Ovary (tissue), 9 donors: ENCODE data around the gene RPL21. TPM values are rescaled to one million over a fixed set of nuclear protein-coding genes. Genes with fewer than 3 reads are reported as not detected.
"Not testable (repeated sequence)": the region's sequence is repeated elsewhere in the genome, so short reads cannot be mapped to it uniquely, and the experiment has no call there.

Experiments
- DNase-seq, 5 donors: peaks; one replicate each; pipeline ENCODE4 v3.0.0-alpha.2; 2019 to 2020
- H3K27ac ChIP-seq, 2 donors: fragments of 200-600 bp; one replicate each; pipeline versions ENCODE4 v1.5.1 to v1.8.0; 2019 to 2022
- H3K27me3 ChIP-seq: fragments of 200-600 bp; one replicate; pipeline ENCODE4 v1.8.0; 2022
- H3K36me3 ChIP-seq: fragments of 200-600 bp; sonication (generic); one replicate; pipeline ENCODE4 v1.5.1; 2019
- H3K4me1 ChIP-seq: one replicate; pipeline ENCODE4 v1.8.1; 2013; ENCODE audit warnings: mild to moderate bottlenecking, moderate library complexity; ENCODE audit not compliant: insufficient read depth
- H3K4me3 ChIP-seq: fragments of 200-600 bp; sonication (generic); one replicate; pipeline ENCODE4 v1.5.1; 2017
- H3K9me3 ChIP-seq, 2 donors: fragments of 200-600 bp in 1 of 2; sonication (generic) in 1 of 2; one replicate each; pipeline versions ENCODE4 v1.5.1 to v1.8.1; 2013 to 2019; ENCODE audit warnings: mild to moderate bottlenecking in 1 of 2, moderate library complexity in 1 of 2
- EP300 ChIP-seq: sonication (generic); formaldehyde crosslinking; IDR thresholded peaks from one replicate; pipeline ENCODE4 v1.6.1; 2017; ENCODE audit warnings: antibody characterized with exemption
- POLR2A ChIP-seq: fragments of 450-650 bp; IDR thresholded peaks from one replicate; pipeline ENCODE4 v1.6.1; 2017; ENCODE audit warnings: antibody characterized with exemption, mild to moderate bottlenecking, moderate library complexity
- WGBS, 3 donors: extraction: QIAGEN DNeasy Blood & Tissue Kit in 1 of 3; methylation state at CpG; one replicate each; pipeline versions ENCODE4 v1.1.5 to v1.1.7; 2013 to 2017; 5-methylcytosine and 5-hydroxymethylcytosine counted together
- intact Hi-C, 4 donors: fragments of 100-400 bp; cut with DNase I; formaldehyde crosslinking; loops; one replicate each; pipeline versions ENCODE4 v1.11.0 to v1.15.1; 2022 to 2023
- polyA plus RNA-seq, 2 donors: library from polyadenylated mRNA; stranded (reverse); fragments of 200-250 nt in 1 of 2; fragments of 350-450 nt in 1 of 2; fragmentation: Illumina TruSeq in 1 of 2; extraction: RNeasy Lipid Tissue Mini Kit (QIAGEN cat#74804) in 1 of 2; gene quantifications; one replicate each; pipeline ENCODE4 v1.2.3, GENCODE V29; 2013 to 2014
- total RNA-seq, 7 donors: library from RNA; depleted of rRNA in 2 of 7; stranded (reverse); fragments of >200 nt in 2 of 7; fragmentation: NEBNext Ultra II Directional in 3 of 7; extraction: Animal tissue kit (Norgen Biotek cat#: 25700) in 3 of 7; gene quantifications; one replicate each; pipeline versions ENCODE4 v1.1.0 to v1.2.4, GENCODE V29; 2016 to 2023
- TF ChIP-seq, protein P1 (sequence below), 3 donors: fragments of 450-650 bp in 2 of 3; fragments of 200-600 bp in 1 of 3; IDR thresholded peaks; one replicate each; pipeline versions ENCODE4 v1.5.1 to v1.8.0; 2016 to 2022; ENCODE audit warnings: antibody characterized with exemption in 3 of 3, mild to moderate bottlenecking in 1 of 3
- donor health status: DM: no; HTN: no; CAD: no; lungs with moderate emphysema.
- donor health status: DM: no; HTN: no; CAD: no.
- donor health status: Bipolar disorder and iron deficiency.
- donor health status: DM: yes; HTN: yes; CAD: no.
- donor health status: DM: no; HTN: no; CAD: no.
- donor health status: DM: yes; HTN: yes; CAD: no.

RPL21 gene
- total and polyA plus RNA-seq, 9 donors = 1,871 to 4,783 (median 2,244) TPM

DNA sequence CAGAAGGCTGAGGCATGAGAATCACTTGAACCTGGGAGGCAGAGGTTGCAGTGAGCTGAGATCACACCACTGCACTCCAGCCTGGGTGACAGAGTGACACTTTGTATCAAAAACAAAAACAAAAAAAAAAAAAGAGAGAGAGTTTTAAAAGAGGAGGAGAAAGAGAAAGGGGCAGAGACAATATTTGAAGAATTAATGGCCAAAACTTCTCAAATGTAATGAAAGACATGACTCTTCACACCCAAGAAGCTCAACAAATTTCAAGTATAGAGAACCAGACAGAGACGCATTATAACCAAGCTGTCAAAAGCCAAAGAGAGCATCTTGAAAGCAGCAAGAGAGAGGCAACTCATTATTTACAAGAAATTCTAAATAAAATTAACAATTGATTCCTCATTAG lies 42.8 kb upstream of the RPL21 start:
- Histone ChIP-seq H3K27me3 (no peaks in the 10 kb centered on the region), H3K36me3 (no peaks in the 10 kb centered on the region), H3K27ac (no peak overlapping the region), H3K4me1 (no peaks in the 10 kb centered on the region), H3K9me3 (no peaks in the 10 kb centered on the region), H3K4me3 (no peak overlapping the region)
- intact Hi-C loops = no loop called here
- no peak for DNase-seq
- TF ChIP-seq, protein P1, sequence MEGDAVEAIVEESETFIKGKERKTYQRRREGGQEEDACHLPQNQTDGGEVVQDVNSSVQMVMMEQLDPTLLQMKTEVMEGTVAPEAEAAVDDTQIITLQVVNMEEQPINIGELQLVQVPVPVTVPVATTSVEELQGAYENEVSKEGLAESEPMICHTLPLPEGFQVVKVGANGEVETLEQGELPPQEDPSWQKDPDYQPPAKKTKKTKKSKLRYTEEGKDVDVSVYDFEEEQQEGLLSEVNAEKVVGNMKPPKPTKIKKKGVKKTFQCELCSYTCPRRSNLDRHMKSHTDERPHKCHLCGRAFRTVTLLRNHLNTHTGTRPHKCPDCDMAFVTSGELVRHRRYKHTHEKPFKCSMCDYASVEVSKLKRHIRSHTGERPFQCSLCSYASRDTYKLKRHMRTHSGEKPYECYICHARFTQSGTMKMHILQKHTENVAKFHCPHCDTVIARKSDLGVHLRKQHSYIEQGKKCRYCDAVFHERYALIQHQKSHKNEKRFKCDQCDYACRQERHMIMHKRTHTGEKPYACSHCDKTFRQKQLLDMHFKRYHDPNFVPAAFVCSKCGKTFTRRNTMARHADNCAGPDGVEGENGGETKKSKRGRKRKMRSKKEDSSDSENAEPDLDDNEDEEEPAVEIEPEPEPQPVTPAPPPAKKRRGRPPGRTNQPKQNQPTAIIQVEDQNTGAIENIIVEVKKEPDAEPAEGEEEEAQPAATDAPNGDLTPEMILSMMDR (IDR thresholded peaks at IDR 0.05) = no peak
- TF ChIP-seq EP300 (no peak), POLR2A (no peak)
- 94 to 98% (median 95%) methylated on average over 1 of the region's 1 CpG for WGBS, 3 donors

DNA sequence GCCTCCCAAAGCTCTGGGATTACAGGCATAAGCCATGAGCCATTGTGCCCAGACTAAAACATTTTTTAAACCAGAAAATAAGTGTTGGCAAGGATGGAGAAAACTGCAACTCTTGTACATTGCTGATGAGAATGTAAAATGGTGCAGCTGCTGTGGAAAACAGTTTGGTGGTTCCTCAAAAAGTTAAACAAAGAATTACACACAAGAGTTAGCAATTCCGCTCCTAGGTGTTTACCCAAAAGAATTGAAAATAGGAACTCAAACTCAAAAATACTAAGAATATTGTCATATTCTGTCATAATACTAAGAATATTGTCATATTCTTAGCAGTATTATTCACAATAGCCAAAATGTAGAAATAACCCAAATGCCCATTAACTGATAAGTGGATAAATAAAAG lies 40.1 kb upstream of the RPL21 start:
- Histone ChIP-seq H3K4me1 (no peaks in the 10 kb centered on the region), H3K27ac (no peak overlapping the region), H3K4me3 (no peak overlapping the region), H3K9me3 (peaks cover 0 to 3% of the 10 kb centered on the region in 2 donors), H3K27me3 (no peaks in the 10 kb centered on the region), H3K36me3 (no peaks in the 10 kb centered on the region)
- no peak for DNase-seq
- intact Hi-C loops = no loop called here
- TF ChIP-seq, protein P1 (IDR thresholded peaks at IDR 0.05) = no peak
- TF ChIP-seq POLR2A (no peak), EP300 (no peak)
- 94 to 98% (median 94%) methylated on average over 1 of the region's 1 CpG for WGBS, 3 donors

DNA sequence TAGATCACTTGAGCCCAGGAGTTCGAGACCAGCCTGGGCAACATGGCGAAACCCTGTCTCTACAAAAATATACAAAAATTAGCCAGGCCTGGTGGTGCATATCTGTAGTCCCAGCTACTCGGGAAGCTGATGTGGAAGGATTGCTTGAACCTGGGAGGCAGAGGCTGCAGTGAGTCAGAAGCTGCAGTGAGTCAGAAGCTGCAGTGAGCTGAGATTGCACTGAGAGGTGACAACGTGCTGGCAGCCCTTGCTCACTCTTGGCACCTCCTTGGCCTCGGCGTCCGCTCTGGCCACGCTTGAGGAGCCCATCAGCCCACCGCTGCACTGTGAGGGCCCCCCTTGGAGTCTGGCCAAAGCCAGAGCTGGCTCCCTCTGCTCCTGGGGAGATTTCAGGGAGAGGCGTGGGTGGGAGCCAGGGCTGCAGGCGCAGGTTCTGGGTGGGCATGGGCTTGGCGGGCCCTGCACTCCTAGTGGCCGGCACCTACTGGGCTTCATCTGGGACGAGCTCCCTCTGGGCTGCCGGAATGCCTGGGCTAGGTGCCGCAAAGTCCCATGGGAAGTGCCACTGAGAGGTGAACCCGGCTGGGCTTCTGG lies 39.5 kb upstream of the RPL21 start:
- Histone ChIP-seq H3K4me3 (no peak overlapping the region), H3K4me1 (no peaks in the 10 kb centered on the region), H3K27me3 (no peaks in the 10 kb centered on the region), H3K36me3 (no peaks in the 10 kb centered on the region), H3K9me3 (peaks cover 0 to 3% of the 10 kb centered on the region in 2 donors), H3K27ac (no peak overlapping the region)
- no peak for DNase-seq
- WGBS, 3 donors = 82 to 86% (median 83%) methylated on average over 16 to 17 of the region's 17 CpGs
- intact Hi-C loops = no loop called here
- TF ChIP-seq POLR2A = no peak
- TF ChIP-seq, protein P1 (IDR thresholded peaks at IDR 0.05) = no peak
- no peak for TF ChIP-seq EP300

DNA sequence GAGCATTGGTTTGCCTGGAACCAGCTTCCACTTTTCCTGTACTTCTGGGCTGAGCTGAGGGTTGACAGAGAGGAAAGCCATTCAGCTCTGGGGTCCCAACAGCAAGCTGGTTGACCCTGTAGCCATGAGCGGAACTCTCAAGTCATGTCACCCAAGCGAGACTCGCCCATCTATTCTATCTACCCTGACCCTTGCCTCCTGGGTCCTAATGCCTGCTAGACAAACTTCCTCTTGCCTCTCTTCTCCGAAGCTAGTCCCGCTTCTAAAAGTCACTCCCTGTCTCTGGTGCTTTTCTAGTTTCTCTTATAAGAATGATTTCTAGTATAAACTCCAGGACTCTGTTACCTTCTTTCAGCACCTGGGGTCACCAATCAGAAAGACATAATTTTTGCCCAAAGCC lies 38.0 kb upstream of the RPL21 start:
- intact Hi-C loops, H3K9me3 ChIP-seq, H3K27me3 ChIP-seq, H3K36me3 ChIP-seq, H3K4me1 ChIP-seq, H3K4me3 ChIP-seq, DNase-seq, H3K27ac ChIP-seq: not testable (repeated sequence)
- 92 to 95% (median 93%) methylated on average over 5 of the region's 5 CpGs for WGBS, 3 donors

DNA sequence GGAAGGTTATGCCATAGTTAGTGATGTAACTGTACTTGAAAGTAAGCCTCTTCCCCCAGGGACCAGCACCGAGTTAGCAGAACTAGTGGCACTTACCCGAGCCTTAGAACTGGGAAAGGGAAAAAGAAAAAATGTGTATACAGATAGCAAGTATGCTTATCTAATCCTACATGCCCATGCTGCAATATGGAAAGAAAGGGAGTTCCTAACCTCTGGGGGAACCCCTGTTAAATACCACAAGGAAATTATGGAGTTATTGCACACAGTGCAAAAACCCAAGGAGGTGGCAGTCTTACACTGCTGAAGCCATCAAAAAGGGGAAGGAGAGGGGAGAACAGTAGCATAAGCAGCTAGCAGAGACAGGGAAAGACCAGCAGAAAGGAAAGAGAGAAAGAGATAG lies 33.6 kb upstream of the RPL21 start:
- H3K27me3 ChIP-seq, H3K4me1 ChIP-seq, H3K36me3 ChIP-seq, H3K9me3 ChIP-seq, H3K27ac ChIP-seq, intact Hi-C loops, H3K4me3 ChIP-seq, DNase-seq: not testable (repeated sequence)
- 71 to 82% (median 81%) methylated on average over 2 of the region's 2 CpGs for WGBS, 3 donors

DNA sequence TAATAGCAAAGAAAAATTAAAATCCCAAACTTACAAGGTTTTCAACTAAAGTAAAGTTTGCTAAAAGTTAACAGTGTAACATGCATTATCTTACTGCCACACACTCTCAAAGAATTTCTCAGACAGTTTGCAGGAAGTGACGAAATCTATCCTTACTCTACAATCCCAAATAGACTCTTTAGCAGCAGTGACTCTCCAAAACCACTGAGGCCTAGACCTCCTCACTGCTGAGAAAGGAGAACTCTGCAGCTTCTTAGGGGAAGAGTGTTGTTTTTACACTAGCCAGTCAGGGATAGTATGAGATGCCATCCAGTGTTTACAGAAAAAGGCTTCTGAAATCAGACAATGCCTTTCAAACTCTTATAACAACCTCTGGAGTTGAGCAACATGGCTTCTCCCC lies 32.5 kb upstream of the RPL21 start:
- H3K9me3 ChIP-seq, DNase-seq, H3K27ac ChIP-seq, H3K36me3 ChIP-seq, H3K4me1 ChIP-seq, H3K4me3 ChIP-seq, H3K27me3 ChIP-seq, intact Hi-C loops: not testable (repeated sequence)
- 78 to 84% (median 79%) methylated on average over 1 of the region's 1 CpG for WGBS, 3 donors
